HFFc6 (cell line): ENCODE measurements around the gene CLCN1. TPM values are rescaled to one million over a fixed set of nuclear protein-coding genes. Genes with fewer than 3 reads are reported as not detected.
A peak's percentile ranks its signal among the peaks of the same experiment; 100 is the strongest.
"Not testable (repeated sequence)": the region's sequence is repeated elsewhere in the genome, so short reads cannot be mapped to it uniquely, and the experiment has no call there.

Experiments used
- DNase-seq: peaks from one replicate; pipeline ENCODE4 v3.0.0-alpha.2; 2018
- H3K27ac Mint-ChIP-seq: 2 replicates; pipeline ENCODE4 v1.8.0; 2020; ENCODE audit warnings: mild to moderate bottlenecking, mixed read lengths
- H3K27me3 Mint-ChIP-seq: 2 replicates; pipeline ENCODE4 v1.8.0; 2021; ENCODE audit warnings: mild to moderate bottlenecking, moderate library complexity, mixed read lengths; ENCODE audit not compliant: insufficient read depth
- H3K36me3 Mint-ChIP-seq: 2 replicates; pipeline ENCODE4 v1.8.0; 2021; ENCODE audit warnings: low read depth, mixed read lengths
- H3K4me1 Mint-ChIP-seq: 2 replicates; pipeline ENCODE4 v1.8.0; 2020; ENCODE audit warnings: low read depth, mixed read lengths
- H3K4me3 Mint-ChIP-seq: 2 replicates; pipeline ENCODE4 v1.8.0; 2020; ENCODE audit warnings: mild to moderate bottlenecking, moderate library complexity, mixed read lengths
- H3K9me3 Mint-ChIP-seq: 2 replicates; pipeline ENCODE4 v1.8.0; 2020; ENCODE audit warnings: mild to moderate bottlenecking, mixed read lengths
- CTCF ChIP-seq: fragments of 200-600 bp; sonication (generic); IDR thresholded peaks from 2 replicates; pipeline ENCODE4 v1.5.0; 2021; ENCODE audit warnings: antibody characterized with exemption, mild to moderate bottlenecking
- total RNA-seq, 6 experiments: library from RNA; stranded (reverse); fragmentation: NEBNext Ultra II Directional; extraction: Animal tissue kit (Norgen Biotek cat#: 25700); gene quantifications; 2 replicates in 1 of 6; 3 replicates in 5 of 6; pipeline ENCODE4 v1.2.3, GENCODE V29; 2021

Gene CLCN1
- total RNA-seq, 6 experiments from 2014 or later = not detected

GRCh38 chr7:143287935-143288826 lies 27.7 kb upstream of the CLCN1 start, which contains the start of gene CASP2:
TSS of gene CASP2 (plus strand) at chr7:143288351. CDS start at chr7:143288456, 105 bp downstream.
- peak; percentile 95 for DNase-seq
- TF ChIP-seq CTCF = peak; percentile 65
- Mint-ChIP-seq H3K9me3 (peaks cover 4% of the 10 kb centered on the region; the same call in 1 of the 2 replicates), H3K36me3 (peaks cover 28% of the 10 kb centered on the region), H3K4me3 (peak within 1 kb of the TSS; percentile 98), H3K27ac (peak within 1 kb of the TSS; percentile 89), H3K4me1 (peaks cover 48% of the 10 kb centered on the region), H3K27me3 (peaks cover 6% of the 10 kb centered on the region; the same call in 1 of the 2 replicates)

- Mint-ChIP-seq H3K9me3 (peaks cover 4% of the 10 kb centered on the region; the same call in 1 of the 2 replicates), H3K27ac (peak overlapping the region; percentile 89), H3K4me3 (peak overlapping the region; percentile 98), H3K27me3 (peaks cover 6% of the 10 kb centered on the region; the same call in 1 of the 2 replicates), H3K4me1 (peaks cover 48% of the 10 kb centered on the region), H3K36me3 (peaks cover 33% of the 10 kb centered on the region)
- no peak for TF ChIP-seq CTCF
- DNase-seq = peak; percentile 13
Measured at GRCh38 chr7:143288836-143289235, 27.1 kb upstream of the CLCN1 start.

- TF ChIP-seq CTCF = no peak
- peaks cover 6% of the 10 kb centered on the region; the same call in 1 of the 2 replicates for H3K27me3 Mint-ChIP-seq
- no peak for DNase-seq
- H3K4me3 Mint-ChIP-seq = peak overlapping the region; percentile 98
- H3K36me3 Mint-ChIP-seq = peaks cover 39% of the 10 kb centered on the region
- H3K9me3 Mint-ChIP-seq = peaks cover 4% of the 10 kb centered on the region; the same call in 1 of the 2 replicates
- H3K27ac Mint-ChIP-seq = peak overlapping the region; percentile 89
- peaks cover 54% of the 10 kb centered on the region for H3K4me1 Mint-ChIP-seq
Measured at GRCh38 chr7:143289421-143289820, 26.5 kb upstream of the CLCN1 start.

- Mint-ChIP-seq H3K4me1 (peaks cover 54% of the 10 kb centered on the region), H3K36me3 (peaks cover 44% of the 10 kb centered on the region), H3K27ac (peak overlapping the region; percentile 81; the same call in 1 of the 2 replicates), H3K4me3 (peak overlapping the region; percentile 98)
- H3K9me3 Mint-ChIP-seq, H3K27me3 Mint-ChIP-seq, DNase-seq: not testable (repeated sequence)
Measured at GRCh38 chr7:143289888-143290287, 26.0 kb upstream of the CLCN1 start.

- TF ChIP-seq CTCF = no peak
- peak overlapping the region; percentile 81; the same call in 1 of the 2 replicates for H3K27ac Mint-ChIP-seq
- peak overlapping the region; percentile 98 for H3K4me3 Mint-ChIP-seq
- peaks cover 47% of the 10 kb centered on the region for H3K36me3 Mint-ChIP-seq
- H3K27me3 Mint-ChIP-seq = peaks cover 2% of the 10 kb centered on the region; the same call in 1 of the 2 replicates
- peaks cover 4% of the 10 kb centered on the region; the same call in 1 of the 2 replicates for H3K9me3 Mint-ChIP-seq
- peaks cover 54% of the 10 kb centered on the region for H3K4me1 Mint-ChIP-seq
- DNase-seq = no peak
Measured at GRCh38 chr7:143290293-143290692, 25.6 kb upstream of the CLCN1 start.

GRCh38 chr7:143292876-143293275 lies 23.0 kb upstream of the CLCN1 start:
- Mint-ChIP-seq H3K27me3 (no peaks in the 10 kb centered on the region), H3K36me3 (peaks cover 53% of the 10 kb centered on the region), H3K4me3 (no peak overlapping the region), H3K4me1 (peaks cover 64% of the 10 kb centered on the region), H3K9me3 (peaks cover 1% of the 10 kb centered on the region; the same call in 1 of the 2 replicates), H3K27ac (no peak overlapping the region)
- TF ChIP-seq CTCF = no peak
- DNase-seq = no peak
